Activated T-cell treated with anti-CD3 and anti-CD28 coated beads for 1 hour (primary cell): ENCODE results near the gene NAALADL2.
"Not testable (repeated sequence)": the region's sequence is repeated elsewhere in the genome, so short reads cannot be mapped to it uniquely, and the experiment has no call there.

Source experiments
- DNase-seq: peaks from one replicate; pipeline ENCODE4 v3.0.0-alpha.2; 2020; ENCODE audit warnings: low read depth

NAALADL2 gene

DNA sequence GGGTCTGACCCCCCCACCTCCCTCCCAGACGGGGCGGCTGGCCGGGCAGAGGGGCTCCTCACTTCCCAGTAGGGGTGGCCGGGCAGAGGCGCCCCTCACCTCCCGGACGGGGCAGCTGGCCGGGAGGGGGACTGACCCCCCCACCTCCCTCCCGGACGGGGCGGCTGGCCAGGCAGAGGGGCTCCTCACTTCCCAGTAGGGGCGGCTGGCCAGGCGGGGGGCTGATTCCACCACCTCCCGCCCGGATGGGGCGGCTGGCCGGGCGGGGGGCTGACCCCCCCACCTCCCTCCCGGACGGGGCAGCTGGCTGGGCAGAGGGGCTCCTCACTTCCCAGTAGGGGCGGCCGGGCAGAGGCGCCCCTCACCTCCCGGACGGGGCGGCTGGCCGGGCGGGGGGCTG is 272.7 kb downstream of the NAALADL2 start:
- not testable (repeated sequence) for DNase-seq

- not testable (repeated sequence) for DNase-seq
Observed at GRCh38 chr3:175132706-175133105, 273.6 kb downstream of the NAALADL2 start.

DNA sequence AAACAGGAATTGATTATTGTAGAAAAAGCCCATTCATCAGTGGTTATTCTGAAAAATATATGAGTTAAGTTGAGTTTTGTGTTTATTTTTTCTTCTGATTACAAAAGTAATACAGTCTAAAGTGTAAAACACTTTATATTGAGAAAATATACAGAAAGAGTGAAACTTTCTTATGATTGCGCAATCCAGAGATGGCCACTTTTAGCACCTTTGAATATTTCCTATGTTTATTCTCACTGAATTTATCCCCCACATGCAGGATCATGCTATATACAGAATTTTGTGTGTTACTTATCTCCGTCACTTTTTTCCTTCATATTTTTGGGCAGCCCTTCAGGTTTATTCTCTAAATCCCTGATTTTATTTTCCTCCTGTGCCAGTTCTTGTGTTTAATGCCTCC is 285.2 kb downstream of the NAALADL2 start:
- no peak for DNase-seq

- no peak for DNase-seq
Observed at GRCh38 chr3:175146258-175146657, 287.1 kb downstream of the NAALADL2 start.

DNA sequence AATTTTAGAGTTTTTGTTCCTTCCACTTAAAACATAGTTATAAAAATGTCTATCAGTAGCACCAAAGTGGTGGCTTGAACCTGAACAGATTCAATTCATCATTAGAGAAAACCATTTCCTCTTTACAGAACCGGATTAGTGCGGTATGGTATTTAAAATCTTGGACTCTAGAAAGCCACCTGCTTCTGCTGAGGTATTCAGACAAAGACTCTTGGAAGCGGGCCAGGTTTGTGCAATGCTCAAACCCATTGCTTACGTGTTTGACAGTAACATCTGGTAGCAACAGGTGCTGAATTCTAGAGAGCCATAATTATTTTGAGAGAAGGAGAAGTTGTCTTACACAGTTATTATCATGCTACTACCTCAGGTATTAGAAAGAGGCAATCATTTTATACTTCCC is 290.5 kb downstream of the NAALADL2 start:
- DNase-seq, result no peak

- no peak for DNase-seq
Observed at GRCh38 chr3:175150812-175151401, 291.8 kb downstream of the NAALADL2 start.

GRCh38 chr3:175153595-175153994 is 294.5 kb downstream of the NAALADL2 start:
- DNase-seq, result no peak

GRCh38 chr3:175155172-175155571 is 296.0 kb downstream of the NAALADL2 start:
- DNase-seq, result no peak

DNA sequence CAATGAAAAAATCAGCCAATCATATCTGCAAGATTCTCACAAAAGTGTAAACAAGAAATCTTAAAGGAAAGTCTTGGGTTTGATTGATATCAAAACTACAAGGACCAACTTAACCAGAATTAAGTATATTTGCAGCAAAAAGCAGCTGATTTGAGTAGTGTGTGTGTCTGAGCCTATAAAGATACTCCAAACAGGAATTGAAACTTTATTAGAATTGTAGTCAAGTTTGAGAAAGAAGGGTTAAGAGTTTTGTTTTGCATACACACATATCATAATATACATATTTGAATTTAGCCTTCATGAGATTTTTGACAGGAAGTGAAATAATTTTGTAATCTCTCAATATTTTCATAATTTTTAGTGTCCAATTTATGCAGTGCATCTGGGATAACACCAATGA is 300.1 kb downstream of the NAALADL2 start:
- DNase-seq, result no peak

GRCh38 chr3:175161291-175161690 is 302.2 kb downstream of the NAALADL2 start:
- no peak for DNase-seq

- DNase-seq, result no peak
Observed at GRCh38 chr3:175163686-175164085, 304.6 kb downstream of the NAALADL2 start.

GRCh38 chr3:175173117-175173516 is 314.0 kb downstream of the NAALADL2 start:
- not testable (repeated sequence) for DNase-seq

GRCh38 chr3:175176556-175176955 is 317.4 kb downstream of the NAALADL2 start:
- DNase-seq, result no peak

GRCh38 chr3:175179055-175179454 is 319.9 kb downstream of the NAALADL2 start:
- DNase-seq, result no peak

- no peak for DNase-seq
Observed at GRCh38 chr3:175184392-175184791, 325.3 kb downstream of the NAALADL2 start.

DNA sequence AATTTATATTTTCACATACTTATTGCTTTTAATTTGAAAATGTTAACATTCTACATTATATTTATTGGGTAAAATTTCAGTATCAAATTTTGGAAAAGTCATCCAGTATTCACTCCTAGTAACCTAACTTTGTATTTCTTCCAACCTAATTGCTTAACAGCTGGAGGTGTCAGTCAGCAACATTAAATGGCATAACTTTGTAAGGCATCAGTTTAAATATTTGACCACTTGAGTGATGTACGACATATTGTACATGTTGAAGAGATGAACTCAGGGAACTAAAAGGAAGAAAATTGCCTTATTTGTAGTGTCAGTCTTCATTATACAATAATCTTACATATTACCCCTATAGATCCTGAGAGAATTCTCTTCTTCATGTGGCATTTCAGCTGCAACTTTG is 326.8 kb downstream of the NAALADL2 start:
- no peak for DNase-seq

DNA sequence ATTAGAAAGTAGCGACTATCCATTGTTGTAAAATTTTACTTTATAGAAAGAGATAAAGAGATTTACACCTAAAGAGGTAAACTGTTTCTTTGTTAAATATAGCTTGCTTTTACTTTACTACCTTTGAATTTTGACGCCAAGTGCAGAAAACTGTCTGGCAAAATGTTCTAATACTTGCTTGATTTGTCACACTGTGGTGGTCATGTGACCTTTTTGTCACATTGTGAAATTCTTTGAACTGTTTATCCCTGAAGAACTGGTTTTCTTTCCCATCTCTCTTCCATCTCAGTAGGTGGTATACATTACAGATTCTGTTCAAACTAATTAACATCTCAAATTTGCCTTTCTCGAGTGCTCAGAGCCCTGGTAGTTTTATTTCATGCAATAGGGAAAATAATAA is 327.4 kb downstream of the NAALADL2 start:
- no peak for DNase-seq

- no peak for DNase-seq
Observed at GRCh38 chr3:175187586-175187985, 328.5 kb downstream of the NAALADL2 start.

DNA sequence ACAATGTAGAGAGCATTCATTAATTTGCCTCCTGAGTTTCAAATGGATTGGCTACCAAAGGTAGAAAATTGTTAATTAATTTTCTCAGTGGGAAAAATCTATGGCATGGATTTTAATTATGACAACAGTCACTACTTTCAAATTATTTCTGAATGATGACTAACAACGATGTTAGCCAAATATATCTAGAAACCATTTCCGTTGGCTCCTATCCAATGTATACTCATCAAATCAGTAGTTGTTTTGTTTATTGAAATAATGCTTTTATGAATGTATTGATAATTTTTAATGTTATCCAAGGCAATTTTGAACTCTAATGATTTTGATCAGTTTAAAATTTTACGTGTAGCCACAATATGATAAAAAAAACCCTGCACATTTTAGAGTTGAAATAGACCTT is 333.4 kb downstream of the NAALADL2 start:
- no peak for DNase-seq

GRCh38 chr3:175193815-175194518 is 334.8 kb downstream of the NAALADL2 start:
- no peak for DNase-seq

DNA sequence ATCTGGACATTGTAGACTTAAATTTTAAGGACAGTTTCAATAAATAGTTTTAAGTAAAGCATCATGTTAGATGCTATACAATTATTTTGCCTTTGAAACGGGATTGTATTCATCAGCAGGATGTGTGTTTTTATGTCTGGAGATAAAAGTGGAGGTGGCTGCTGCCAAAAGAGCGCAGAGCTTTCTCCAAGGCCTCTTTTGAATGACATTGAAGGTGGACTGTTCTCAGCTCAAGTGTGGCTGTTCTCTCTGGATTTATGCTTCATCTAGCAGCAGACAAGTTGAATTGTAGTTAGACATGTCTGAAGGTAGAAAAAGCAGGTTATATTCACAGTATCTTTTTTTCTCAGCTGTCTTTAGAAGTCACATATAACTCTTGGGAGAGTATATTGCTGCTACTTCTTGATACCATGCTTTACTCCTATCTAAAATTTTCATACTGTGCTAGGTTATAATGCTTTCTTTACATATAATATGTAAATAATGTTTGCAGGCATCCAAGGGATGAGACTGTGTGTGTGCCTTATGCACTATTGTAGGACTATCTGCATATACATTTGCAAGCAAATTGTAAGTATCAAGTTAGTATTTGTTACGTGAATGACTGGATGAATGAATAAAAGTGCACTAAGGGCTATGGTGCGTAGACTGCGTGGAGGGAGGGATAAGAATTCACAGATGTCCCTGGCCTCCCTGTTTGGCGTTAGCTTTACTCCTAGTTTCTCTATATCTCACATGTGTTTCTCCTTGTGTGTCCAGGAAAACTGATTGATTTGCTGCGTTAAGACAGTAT is 340.1 kb downstream of the NAALADL2 start:
- DNase-seq, result no peak

DNA sequence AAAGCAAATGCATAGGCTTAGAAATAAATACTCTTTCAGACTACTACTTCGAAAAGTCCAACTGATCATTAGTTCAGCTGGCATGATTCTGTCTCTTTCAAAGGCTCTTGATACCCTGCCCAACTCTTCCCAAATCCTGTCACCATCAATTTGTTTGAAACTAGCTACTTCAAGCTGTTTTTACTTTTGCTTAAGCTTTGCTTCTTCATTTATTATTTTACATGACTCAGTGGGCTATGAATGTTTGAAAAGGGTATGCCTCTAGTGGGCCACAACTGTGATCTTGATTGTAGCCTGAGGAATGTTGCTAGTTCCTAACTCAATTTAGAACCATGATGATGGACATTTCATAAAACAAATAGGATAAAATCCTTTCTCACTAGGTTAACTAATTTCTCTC is 340.8 kb downstream of the NAALADL2 start:
- no peak for DNase-seq
